ENCODE data around the gene OSBPL1A. TPM values are rescaled to one million over a fixed set of nuclear protein-coding genes. Genes with fewer than 3 reads are reported as not detected.

The OSBPL1A gene
- total RNA-seq, 1 donor from 2014 or later = 50.6 TPM

DNA sequence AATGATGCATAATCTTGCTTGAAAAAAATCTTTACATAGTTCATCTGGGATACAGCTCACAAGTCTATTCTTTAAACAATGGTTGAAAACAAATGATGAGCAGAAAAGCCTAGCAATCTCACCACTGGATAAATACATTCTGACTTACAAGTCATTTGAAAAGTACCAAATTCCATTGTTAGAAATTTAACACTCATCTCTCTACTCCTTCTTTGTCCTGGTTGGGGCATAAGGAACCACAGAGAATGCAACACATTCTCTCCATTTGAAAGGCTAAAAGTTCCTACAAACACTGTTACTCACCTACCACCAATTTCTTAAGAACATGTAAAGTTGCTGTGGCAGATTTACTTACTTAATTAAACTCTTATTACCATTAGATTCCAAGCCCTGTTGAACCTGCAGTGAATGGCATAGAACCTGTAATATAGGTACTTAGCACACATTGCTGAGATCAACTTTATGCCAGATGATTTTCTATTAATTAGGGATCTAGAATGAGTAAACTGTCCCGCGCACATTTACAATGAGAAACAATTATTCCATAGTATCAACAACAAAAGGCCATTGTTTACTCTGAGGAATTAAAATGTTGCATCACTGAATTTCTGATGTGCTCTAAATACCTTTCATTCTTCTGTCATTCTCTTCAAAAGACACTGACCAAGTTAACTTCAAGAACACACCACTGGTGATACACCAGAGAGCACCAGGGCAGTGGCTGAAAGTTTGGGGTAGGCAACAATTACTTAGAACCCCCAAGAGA, 189.2 kb downstream of the OSBPL1A start:
- H3K9me3 ChIP-seq = no peaks in the 10 kb centered on the region
- intact Hi-C loops (cut with DNase I) = no loop called here
- ATAC-seq = no peak
- DNase-seq = no peak
- H3K36me3 ChIP-seq = no peaks in the 10 kb centered on the region
- no peaks in the 10 kb centered on the region for H3K27me3 ChIP-seq (ENCODE audit: low read depth)
- no peak overlapping the region for H3K27ac ChIP-seq
- H3K4me3 ChIP-seq = no peak overlapping the region
- no peak for TF ChIP-seq CTCF (IDR thresholded peaks at IDR 0.05)
- H3K4me1 ChIP-seq = no peaks in the 10 kb centered on the region

GRCh38 chr18:24204904-24205303, 192.7 kb downstream of the OSBPL1A start:
- Histone ChIP-seq H3K4me3 (no peak overlapping the region), H3K36me3 (no peaks in the 10 kb centered on the region), H3K27me3 (ENCODE audit: low read depth) (no peaks in the 10 kb centered on the region), H3K9me3 (no peaks in the 10 kb centered on the region), H3K27ac (no peak overlapping the region), H3K4me1 (no peaks in the 10 kb centered on the region)
- no peak for DNase-seq
- no peak for ATAC-seq
- intact Hi-C loops (cut with DNase I) = no loop called here
- TF ChIP-seq CTCF (IDR thresholded peaks at IDR 0.05) = no peak

GRCh38 chr18:24201699-24202687, 195.6 kb downstream of the OSBPL1A start:
- H3K27me3 ChIP-seq (ENCODE audit: low read depth) = no peaks in the 10 kb centered on the region
- H3K9me3 ChIP-seq = no peaks in the 10 kb centered on the region
- H3K4me3 ChIP-seq = no peak overlapping the region
- no peak for DNase-seq
- no peaks in the 10 kb centered on the region for H3K4me1 ChIP-seq
- H3K27ac ChIP-seq = no peak overlapping the region
- H3K36me3 ChIP-seq = no peaks in the 10 kb centered on the region
- intact Hi-C loops (cut with DNase I) = no loop called here
- no peak for ATAC-seq
- no peak for TF ChIP-seq CTCF (IDR thresholded peaks at IDR 0.05)

DNA sequence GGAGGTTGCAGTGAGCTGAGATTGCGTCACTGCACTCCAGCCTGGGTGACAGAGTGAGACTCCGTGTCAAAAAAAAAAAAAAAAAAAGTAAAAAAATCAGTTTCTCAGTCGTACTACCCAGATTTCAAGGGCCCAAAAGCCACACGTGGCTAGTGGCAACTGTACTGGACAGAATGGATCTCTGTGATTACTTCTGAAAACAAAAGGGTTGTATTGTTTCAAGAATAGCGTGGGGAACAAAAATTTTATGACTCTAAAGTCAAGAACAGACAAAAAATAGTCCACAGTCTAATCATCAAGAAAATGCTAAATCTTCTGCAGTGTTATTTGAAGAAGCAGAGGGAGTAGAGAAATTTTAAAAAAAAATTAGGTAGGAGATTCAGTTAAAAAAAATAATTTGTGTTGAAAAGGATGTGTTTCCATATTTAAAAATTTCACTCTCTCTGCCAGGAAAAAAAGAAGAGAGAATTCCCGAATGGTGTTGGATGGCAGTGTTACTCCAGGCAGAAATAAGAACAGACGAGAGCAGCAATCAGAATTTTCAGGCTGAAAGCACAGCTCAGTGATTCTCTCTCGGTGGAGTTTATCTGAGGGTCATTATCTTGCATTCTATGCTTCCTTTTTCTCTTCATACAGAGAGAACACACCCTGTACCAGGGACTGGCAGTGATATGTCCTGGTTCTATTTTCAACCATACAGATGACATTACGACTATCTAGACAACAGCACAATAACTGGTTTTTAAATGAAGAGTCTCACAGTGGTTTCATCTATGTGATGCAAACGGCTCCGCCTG, 196.9 kb downstream of the OSBPL1A start:
- ATAC-seq (no peak), DNase-seq (no peak)
- no peaks in the 10 kb centered on the region for H3K36me3 ChIP-seq
- no peaks in the 10 kb centered on the region for H3K27me3 ChIP-seq (ENCODE audit: low read depth)
- no peak for TF ChIP-seq CTCF (IDR thresholded peaks at IDR 0.05)
- no peaks in the 10 kb centered on the region for H3K9me3 ChIP-seq
- intact Hi-C loops (cut with DNase I) = no loop called here
- no peak overlapping the region for H3K27ac ChIP-seq
- no peak overlapping the region for H3K4me3 ChIP-seq
- no peaks in the 10 kb centered on the region for H3K4me1 ChIP-seq

GRCh38 chr18:24199372-24199962, 198.2 kb downstream of the OSBPL1A start:
- H3K36me3 ChIP-seq = peaks cover 4% of the 10 kb centered on the region
- H3K4me1 ChIP-seq = no peaks in the 10 kb centered on the region
- H3K27ac ChIP-seq = no peak overlapping the region
- H3K9me3 ChIP-seq = no peaks in the 10 kb centered on the region
- intact Hi-C loops (cut with DNase I) = no loop called here
- TF ChIP-seq CTCF (IDR thresholded peaks at IDR 0.05) = no peak
- DNase-seq (no peak), ATAC-seq (peak in 1 of 2 donors; percentile 28)
- H3K4me3 ChIP-seq = no peak overlapping the region
- H3K27me3 ChIP-seq (ENCODE audit: low read depth) = no peaks in the 10 kb centered on the region
